Measurements from ENCODE around the gene TOX3. TPM values are rescaled to one million over a fixed set of nuclear protein-coding genes. Genes with fewer than 3 reads are reported as not detected.

Gene TOX3
- total and polyA plus RNA-seq, 12 donors, result not detected

DNA sequence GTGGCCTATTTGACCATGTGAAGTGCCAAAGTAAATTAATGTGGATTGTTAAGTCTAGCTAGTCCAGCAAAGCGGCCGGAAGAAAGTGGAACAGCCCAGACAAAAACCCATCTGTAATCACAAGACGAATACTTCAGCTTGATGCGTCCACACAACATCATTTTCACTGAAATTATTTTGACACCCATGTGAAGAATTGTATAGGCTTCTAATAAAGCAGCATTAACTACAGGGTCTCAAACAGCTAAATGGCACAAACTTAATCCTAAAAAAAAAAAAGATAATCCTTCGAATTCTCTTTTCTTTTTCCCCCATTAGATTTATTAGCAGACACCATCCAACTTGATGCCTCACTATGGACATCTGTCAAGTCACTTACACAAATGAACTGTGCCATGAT is 73.8 kb downstream of the TOX3 start:
- DNase-seq (no peak), ATAC-seq (no peak)
- Histone ChIP-seq H3K27me3 (no peaks in the 10 kb centered on the region), H3K4me3 (no peak overlapping the region), H3K4me1 (no peaks in the 10 kb centered on the region), H3K27ac (no peak overlapping the region), H3K9me3 (peaks cover 0 to 8% (median 0%) of the 10 kb centered on the region in 11 donors), H3K36me3 (no peaks in the 10 kb centered on the region)
- intact Hi-C loops (cut with DNase I), result no loop called here
- 90 to 94% methylated on average over 5 of the region's 5 CpGs for WGBS, 2 donors
- TF ChIP-seq, protein P1, sequence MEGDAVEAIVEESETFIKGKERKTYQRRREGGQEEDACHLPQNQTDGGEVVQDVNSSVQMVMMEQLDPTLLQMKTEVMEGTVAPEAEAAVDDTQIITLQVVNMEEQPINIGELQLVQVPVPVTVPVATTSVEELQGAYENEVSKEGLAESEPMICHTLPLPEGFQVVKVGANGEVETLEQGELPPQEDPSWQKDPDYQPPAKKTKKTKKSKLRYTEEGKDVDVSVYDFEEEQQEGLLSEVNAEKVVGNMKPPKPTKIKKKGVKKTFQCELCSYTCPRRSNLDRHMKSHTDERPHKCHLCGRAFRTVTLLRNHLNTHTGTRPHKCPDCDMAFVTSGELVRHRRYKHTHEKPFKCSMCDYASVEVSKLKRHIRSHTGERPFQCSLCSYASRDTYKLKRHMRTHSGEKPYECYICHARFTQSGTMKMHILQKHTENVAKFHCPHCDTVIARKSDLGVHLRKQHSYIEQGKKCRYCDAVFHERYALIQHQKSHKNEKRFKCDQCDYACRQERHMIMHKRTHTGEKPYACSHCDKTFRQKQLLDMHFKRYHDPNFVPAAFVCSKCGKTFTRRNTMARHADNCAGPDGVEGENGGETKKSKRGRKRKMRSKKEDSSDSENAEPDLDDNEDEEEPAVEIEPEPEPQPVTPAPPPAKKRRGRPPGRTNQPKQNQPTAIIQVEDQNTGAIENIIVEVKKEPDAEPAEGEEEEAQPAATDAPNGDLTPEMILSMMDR (IDR thresholded peaks at IDR 0.05), result no peak

DNA sequence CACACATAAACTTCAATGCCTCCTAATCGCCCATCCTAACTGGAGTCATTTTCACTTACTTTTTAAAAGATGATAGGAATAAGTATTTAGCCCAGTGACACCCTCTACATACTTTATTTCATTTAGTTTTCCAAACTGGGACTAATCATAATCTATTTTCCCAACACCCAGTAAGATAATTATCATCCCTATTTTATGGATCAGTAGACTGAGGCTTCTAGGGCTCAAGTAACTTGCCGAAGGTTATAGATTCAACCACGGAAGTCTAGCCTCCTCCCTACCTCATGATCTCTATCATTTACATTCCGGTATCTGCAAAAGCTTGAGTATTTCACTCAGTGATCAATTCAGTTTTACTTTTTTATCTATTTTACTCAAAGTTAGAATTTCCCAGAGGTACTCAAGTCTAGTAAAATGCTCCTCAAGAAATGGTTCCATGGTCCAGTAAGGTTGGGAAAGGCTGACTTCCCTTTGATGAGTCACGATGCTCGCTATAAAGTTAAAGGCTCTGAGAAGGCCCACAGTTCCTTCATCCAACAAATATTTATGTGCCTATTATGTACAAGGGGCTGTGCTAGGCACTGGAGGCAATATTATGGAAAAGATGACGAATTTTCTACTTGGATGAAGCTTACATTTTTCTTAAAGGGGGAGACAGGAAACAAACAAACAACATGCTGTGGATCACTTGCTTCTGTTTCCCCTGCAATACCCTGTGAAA is 75.1 kb downstream of the TOX3 start:
- H3K27me3 ChIP-seq, result no peaks in the 10 kb centered on the region
- ATAC-seq, result no peak
- no peaks in the 10 kb centered on the region for H3K36me3 ChIP-seq
- peaks cover 0 to 8% (median 0%) of the 10 kb centered on the region in 11 donors for H3K9me3 ChIP-seq
- no peaks in the 10 kb centered on the region for H3K4me1 ChIP-seq
- TF ChIP-seq, protein P1 (IDR thresholded peaks at IDR 0.05), result no peak
- intact Hi-C loops (cut with DNase I), result no loop called here
- 83 to 87% methylated on average over 7 of the region's 7 CpGs for WGBS, 2 donors
- no peak for DNase-seq
- H3K4me3 ChIP-seq, result no peak overlapping the region
- no peak overlapping the region for H3K27ac ChIP-seq

DNA sequence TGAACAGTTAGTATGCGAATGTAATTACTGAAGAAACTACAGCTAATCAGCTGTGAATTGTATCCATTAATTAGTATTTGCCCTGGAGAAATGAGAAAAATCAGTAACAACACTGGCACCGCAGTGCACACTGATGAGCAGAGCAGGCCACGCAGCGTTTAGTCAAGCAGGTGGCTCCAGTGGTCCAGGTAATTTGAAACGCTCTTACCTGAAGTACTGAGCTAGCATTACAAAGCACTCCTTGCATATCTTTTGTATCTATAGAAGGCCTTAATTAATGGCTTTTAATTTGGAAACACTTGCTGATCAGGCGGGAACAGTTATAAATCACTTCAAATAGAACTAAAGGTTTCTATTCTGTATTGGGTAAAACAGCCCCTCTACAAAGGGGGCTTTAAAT is 76.4 kb downstream of the TOX3 start:
- no peaks in the 10 kb centered on the region for H3K36me3 ChIP-seq
- intact Hi-C loops (cut with DNase I), result no loop called here

DNA sequence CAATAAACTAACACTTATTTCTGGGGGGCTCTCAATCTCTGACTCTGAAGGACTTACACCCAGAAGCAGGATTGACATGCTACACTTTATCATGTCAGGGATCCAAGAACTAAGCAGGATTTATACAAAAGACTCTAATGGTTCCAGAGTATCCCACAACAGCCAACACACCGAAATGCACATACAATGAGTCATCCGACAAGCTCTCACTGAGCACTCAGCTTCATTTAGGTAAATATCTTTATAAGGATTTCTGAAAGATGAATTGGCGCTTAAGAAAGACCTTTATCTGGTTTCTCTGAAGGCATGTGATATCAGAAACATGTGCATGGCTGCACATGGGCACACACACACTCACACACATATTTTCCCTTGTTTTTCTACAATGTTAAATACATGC is 77.2 kb downstream of the TOX3 start:
- TF ChIP-seq, protein P1 (IDR thresholded peaks at IDR 0.05), result no peak

More for the DNA sequence above, 76.4 kb downstream of the TOX3 start:
- TF ChIP-seq, protein P1 (IDR thresholded peaks at IDR 0.05), result no peak
- no peak for ATAC-seq
- WGBS, 2 donors, result 81 to 90% methylated on average over 6 of the region's 6 CpGs
- H3K27ac ChIP-seq, result no peak overlapping the region
- DNase-seq, result no peak
- no peaks in the 10 kb centered on the region for H3K4me1 ChIP-seq
- H3K4me3 ChIP-seq, result no peak overlapping the region
- H3K27me3 ChIP-seq, result no peaks in the 10 kb centered on the region
- peaks cover 0 to 8% (median 0%) of the 10 kb centered on the region in 11 donors for H3K9me3 ChIP-seq

More for the DNA sequence above, 77.2 kb downstream of the TOX3 start:
- Histone ChIP-seq H3K9me3 (peaks cover 0 to 7% (median 0%) of the 10 kb centered on the region in 11 donors), H3K4me3 (no peak overlapping the region), H3K27me3 (no peaks in the 10 kb centered on the region), H3K4me1 (no peaks in the 10 kb centered on the region), H3K36me3 (no peaks in the 10 kb centered on the region), H3K27ac (no peak overlapping the region)
- intact Hi-C loops (cut with DNase I), result no loop called here
- DNase-seq (no peak), ATAC-seq (no peak)
- 71 to 75% methylated on average over 3 of the region's 3 CpGs for WGBS, 2 donors
